ENCODE results near the gene TRMT13. TPM values are rescaled to one million over a fixed set of nuclear protein-coding genes. Genes with fewer than 3 reads are reported as not detected.

The TRMT13 gene
- total RNA-seq, 1 experiment from 2014 or later = 25.5 TPM

- Mint-ChIP-seq H3K9me3 (ENCODE audit: unreplicated experiment) (no peaks in the 10 kb centered on the region), H3K36me3 (ENCODE audit: insufficient read depth, unreplicated experiment) (peaks cover 69% of the 10 kb centered on the region), H3K27ac (ENCODE audit: low read depth, unreplicated experiment) (no peak overlapping the region), H3K27me3 (ENCODE audit: insufficient read depth, unreplicated experiment) (no peaks in the 10 kb centered on the region), H3K4me3 (ENCODE audit: unreplicated experiment) (no peak overlapping the region), H3K4me1 (ENCODE audit: insufficient read depth, unreplicated experiment) (no peaks in the 10 kb centered on the region)
- ChIA-PET CTCF (no interaction called here), POLR2A (no interaction called here)
- intact Hi-C loops (cut with micrococcal nuclease) = no loop called here
- TF ChIP-seq CTCF (IDR thresholded peaks at IDR 0.05; ENCODE audit: unreplicated experiment) = no peak
- no TSS peak for BruUV-seq (replicated peaks)
- no peak for DNase-seq (ENCODE audit: unreplicated experiment)
Observed at GRCh38 chr1:100147875-100148274, 14.9 kb downstream of the TRMT13 start.

- ChIA-PET CTCF (no interaction called here), POLR2A (interaction anchor here (0.6 to 0.9 kb wide), 2 partner anchors 9 to 16 kb away, joined by 3 to 4 read pairs; no protein-coding TSS in a partner anchor)
- TF ChIP-seq CTCF (IDR thresholded peaks at IDR 0.05; ENCODE audit: unreplicated experiment) = no peak
- Mint-ChIP-seq H3K4me3 (ENCODE audit: unreplicated experiment) (no peak overlapping the region), H3K27me3 (ENCODE audit: insufficient read depth, unreplicated experiment) (no peaks in the 10 kb centered on the region), H3K36me3 (ENCODE audit: insufficient read depth, unreplicated experiment) (peaks cover 31% of the 10 kb centered on the region), H3K9me3 (ENCODE audit: unreplicated experiment) (no peaks in the 10 kb centered on the region), H3K4me1 (ENCODE audit: insufficient read depth, unreplicated experiment) (no peaks in the 10 kb centered on the region), H3K27ac (ENCODE audit: low read depth, unreplicated experiment) (no peak overlapping the region)
- no TSS peak for BruUV-seq (replicated peaks)
- intact Hi-C loops (cut with micrococcal nuclease) = no loop called here
- no peak for DNase-seq (ENCODE audit: unreplicated experiment)
Observed at GRCh38 chr1:100151679-100152078, 18.7 kb downstream of the TRMT13 start.

GRCh38 chr1:100152271-100152670 is 19.3 kb downstream of the TRMT13 start:
- DNase-seq (ENCODE audit: unreplicated experiment) = no peak
- intact Hi-C loops (cut with micrococcal nuclease) = no loop called here
- no peak overlapping the region for H3K27ac Mint-ChIP-seq (ENCODE audit: low read depth, unreplicated experiment)
- no peaks in the 10 kb centered on the region for H3K4me1 Mint-ChIP-seq (ENCODE audit: insufficient read depth, unreplicated experiment)
- H3K4me3 Mint-ChIP-seq (ENCODE audit: unreplicated experiment) = no peak overlapping the region
- no peaks in the 10 kb centered on the region for H3K9me3 Mint-ChIP-seq (ENCODE audit: unreplicated experiment)
- CTCF ChIA-PET = interaction anchor here (0.6 to 0.7 kb wide), 2 partner anchors 28 to 137 kb away, joined by 3 read pairs; no protein-coding TSS in a partner anchor
- no peak for TF ChIP-seq CTCF (IDR thresholded peaks at IDR 0.05; ENCODE audit: unreplicated experiment)
- peaks cover 28% of the 10 kb centered on the region for H3K36me3 Mint-ChIP-seq (ENCODE audit: insufficient read depth, unreplicated experiment)
- no peaks in the 10 kb centered on the region for H3K27me3 Mint-ChIP-seq (ENCODE audit: insufficient read depth, unreplicated experiment)
- POLR2A ChIA-PET = interaction anchor here (0.7 kb wide), 1 partner anchor 62 kb away, joined by 3 read pairs; no protein-coding TSS in a partner anchor
- no TSS peak for BruUV-seq (replicated peaks)

- H3K4me3 Mint-ChIP-seq (ENCODE audit: unreplicated experiment) = no peak overlapping the region
Observed at GRCh38 chr1:100162881-100163280, 29.9 kb downstream of the TRMT13 start.

More at GRCh38 chr1:100162881-100163280, 29.9 kb downstream of the TRMT13 start:
- ChIA-PET CTCF (interaction anchor here (0.7 kb wide), 1 partner anchor 296 kb away, joined by 3 read pairs; no protein-coding TSS in a partner anchor), POLR2A (interaction anchor here (2.0 kb wide), 1 partner anchor 9 kb away, joined by 4 read pairs; no protein-coding TSS in a partner anchor)
- Mint-ChIP-seq H3K9me3 (ENCODE audit: unreplicated experiment) (no peaks in the 10 kb centered on the region), H3K27me3 (ENCODE audit: insufficient read depth, unreplicated experiment) (no peaks in the 10 kb centered on the region), H3K4me1 (ENCODE audit: insufficient read depth, unreplicated experiment) (no peaks in the 10 kb centered on the region), H3K36me3 (ENCODE audit: insufficient read depth, unreplicated experiment) (peaks cover 6% of the 10 kb centered on the region), H3K27ac (ENCODE audit: low read depth, unreplicated experiment) (no peak overlapping the region)
- TF ChIP-seq CTCF (IDR thresholded peaks at IDR 0.05; ENCODE audit: unreplicated experiment) = no peak
- intact Hi-C loops (cut with micrococcal nuclease) = no loop called here
- no TSS peak for BruUV-seq (replicated peaks)
- DNase-seq (ENCODE audit: unreplicated experiment) = no peak

All from MCF 10A (cell line).